Activated T-helper 1 cell treated with anti-CD3 and anti-CD28 coated beads, Interleukin-2, amount 50 U/mL, for 16 hours (primary cell): ENCODE results near the gene RAI1.

Experiments
- DNase-seq, 2 donors: peaks; one replicate each; pipeline ENCODE4 v3.0.0-alpha.2; 2020; ENCODE audit warnings: low read depth in 1 of 2, low spot score in 1 of 2

The RAI1 gene

GRCh38 chr17:17763734-17764133, 82.5 kb downstream of the RAI1 start:
- no peak for DNase-seq

DNA sequence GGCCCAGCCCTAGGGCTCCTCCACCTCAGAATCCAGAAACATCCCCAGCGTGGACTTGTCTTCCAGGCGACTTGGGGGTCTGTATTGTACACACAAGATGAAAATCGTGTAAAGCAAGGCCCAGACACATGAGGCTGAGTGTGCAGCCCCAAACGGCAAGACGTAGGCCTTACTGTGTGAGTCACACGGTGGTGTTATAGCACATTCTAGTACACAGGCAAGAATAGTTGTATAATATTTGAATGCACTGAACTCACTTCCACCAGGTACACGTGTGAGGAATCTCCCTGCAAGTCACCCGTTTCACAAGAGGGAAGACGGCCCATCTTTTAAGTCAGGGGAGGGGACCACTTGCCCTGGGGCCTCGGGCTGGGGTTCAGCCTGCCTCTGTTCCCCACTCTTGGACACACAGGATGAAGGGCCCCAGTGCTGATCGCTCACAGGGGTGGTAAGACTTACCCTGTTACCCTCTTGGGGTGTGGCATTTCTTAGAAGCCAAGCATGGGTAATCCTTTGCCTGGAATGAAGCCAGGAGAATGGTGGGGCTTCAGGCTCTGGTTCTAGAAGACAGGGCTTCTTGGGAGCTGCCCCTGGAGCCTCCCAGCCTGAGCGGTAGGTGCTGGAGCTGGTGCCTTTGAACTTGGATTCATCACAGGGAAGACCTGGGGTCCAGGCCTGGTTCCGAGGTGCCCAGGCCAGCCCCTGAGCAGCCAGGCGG, 84.3 kb downstream of the RAI1 start:
- no peak for DNase-seq

DNA sequence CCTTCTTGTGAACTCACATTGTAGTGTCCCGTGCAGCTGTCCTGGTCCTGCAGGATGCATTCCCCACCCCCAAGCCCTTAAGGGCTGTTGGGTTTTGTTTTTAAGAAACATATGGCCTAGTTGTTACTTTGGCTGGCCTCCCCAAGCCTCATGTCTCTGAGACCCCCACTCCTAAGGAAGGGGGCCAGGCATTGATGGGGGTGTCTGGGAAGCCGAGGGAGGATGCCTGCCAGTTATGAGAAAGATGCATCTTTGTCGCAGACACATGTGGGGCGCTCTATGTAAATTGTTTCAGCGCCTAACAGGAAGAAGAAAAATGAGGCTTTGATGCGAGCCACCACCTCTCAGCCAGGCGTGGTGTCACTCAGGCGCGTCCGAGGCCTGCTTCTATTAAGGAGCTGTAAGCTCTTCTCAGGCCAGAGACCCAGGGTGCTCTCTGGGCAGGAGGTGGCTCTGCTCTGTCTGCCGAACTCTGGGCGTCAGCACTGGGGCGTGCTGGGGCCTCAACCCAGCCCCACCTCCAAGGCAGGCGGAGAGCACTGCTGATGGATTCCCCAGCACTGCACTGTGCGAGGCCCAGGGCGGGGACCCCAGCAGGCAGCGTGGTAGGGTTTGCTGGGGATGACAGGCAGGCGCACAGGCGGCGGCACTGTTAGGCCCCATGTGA, 85.0 kb downstream of the RAI1 start:
- DNase-seq = no peak

GRCh38 chr17:17766744-17767120, 85.5 kb downstream of the RAI1 start:
- DNase-seq = no peak

GRCh38 chr17:17767154-17767869, 86.1 kb downstream of the RAI1 start:
- no peak for DNase-seq

DNA sequence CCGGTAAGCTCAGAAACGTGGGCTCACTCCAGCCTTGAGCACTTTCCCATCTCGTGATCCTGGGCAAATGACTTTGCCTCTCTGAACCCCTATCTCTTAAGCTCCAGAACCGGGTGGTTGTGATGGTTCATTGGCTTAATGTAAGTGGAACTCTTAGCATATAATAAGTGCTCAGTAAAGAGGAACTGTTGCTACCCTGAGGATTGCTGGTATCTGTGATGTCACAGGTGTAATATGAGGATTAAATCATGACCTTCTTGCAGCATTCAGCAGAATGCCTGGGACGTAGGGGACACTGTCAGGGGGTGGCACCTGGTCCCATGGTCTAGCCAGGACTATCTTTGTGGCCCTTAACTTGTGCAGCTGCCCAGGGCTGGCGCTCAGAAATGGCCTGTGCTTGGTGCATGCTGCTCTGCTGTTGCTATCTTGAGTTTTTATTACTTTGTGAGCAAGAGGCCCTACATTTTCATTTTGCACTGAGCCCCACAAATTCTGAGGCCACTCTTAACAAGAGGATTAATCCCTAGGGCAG, 86.7 kb downstream of the RAI1 start:
- no peak for DNase-seq

DNA sequence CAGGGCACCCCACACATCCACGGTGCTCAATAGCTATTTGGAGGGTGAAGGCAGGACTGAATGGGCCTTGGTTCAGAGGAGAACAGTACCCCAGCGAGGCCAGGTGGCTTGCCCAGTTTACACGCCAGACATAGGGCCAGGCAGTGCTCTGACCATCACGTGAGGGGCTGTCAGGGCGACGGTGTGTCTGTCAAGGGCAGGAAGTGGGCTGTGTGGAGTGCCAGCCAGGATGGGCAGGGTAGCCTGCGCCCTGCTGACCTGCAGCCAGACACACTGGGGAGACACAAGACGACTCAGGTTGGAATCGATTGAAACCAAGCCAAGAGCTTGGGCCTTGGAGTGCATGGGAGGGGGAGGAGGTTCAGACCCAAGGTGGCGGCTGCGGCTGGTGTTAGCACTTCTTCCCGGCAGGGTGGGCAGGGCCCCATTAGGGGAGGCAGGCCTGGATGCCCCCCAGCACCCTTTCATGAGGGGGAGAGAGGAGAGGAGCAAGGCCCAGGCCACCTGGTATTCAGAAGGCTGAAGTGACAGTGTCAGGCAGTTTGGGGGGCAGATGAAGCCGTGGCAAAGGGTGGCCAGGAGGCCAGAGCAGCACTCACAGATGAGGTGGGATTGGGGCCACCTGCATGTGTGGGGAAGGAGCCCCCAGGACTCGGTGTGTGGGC, 87.3 kb downstream of the RAI1 start:
- DNase-seq = no peak

GRCh38 chr17:17769869-17770631, 88.8 kb downstream of the RAI1 start:
- no peak for DNase-seq

- DNase-seq = no peak
Measured at GRCh38 chr17:17770632-17771044, 89.4 kb downstream of the RAI1 start.

DNA sequence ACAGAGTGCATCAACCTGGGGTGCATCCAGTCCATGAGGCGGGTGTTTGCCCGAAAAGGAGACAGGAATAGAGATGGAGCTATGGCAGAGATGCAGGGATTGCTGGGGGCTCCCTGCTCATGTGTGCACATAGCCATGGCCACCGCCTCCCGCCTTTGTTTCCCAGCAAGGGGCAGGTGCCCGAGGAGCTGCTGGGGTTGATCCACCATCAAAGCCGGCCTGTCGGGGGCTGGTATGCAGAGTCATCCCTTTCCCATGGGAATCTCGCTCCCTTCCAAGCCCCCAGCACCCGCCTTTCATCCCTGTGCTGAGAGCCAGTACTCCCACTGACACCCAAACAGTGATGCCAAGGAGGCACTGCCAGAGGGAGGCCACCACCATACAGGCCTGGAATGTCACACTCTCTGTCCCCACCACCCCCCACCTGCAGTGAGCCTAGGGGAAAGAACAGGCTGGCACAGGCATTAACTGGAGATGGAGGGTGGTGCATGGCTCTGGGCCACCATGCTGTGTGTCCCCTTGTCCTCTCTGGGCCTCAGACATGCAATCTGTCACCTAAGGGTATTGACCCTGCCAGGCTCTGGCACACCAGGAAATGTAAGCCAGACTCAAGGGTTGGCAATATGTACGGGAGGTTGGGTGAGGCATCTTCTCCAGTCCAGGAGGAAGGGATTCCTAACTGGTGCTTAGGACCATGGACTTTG, 90.4 kb downstream of the RAI1 start:
- DNase-seq = no peak

GRCh38 chr17:17772231-17772630, 91.0 kb downstream of the RAI1 start:
- no peak for DNase-seq

DNA sequence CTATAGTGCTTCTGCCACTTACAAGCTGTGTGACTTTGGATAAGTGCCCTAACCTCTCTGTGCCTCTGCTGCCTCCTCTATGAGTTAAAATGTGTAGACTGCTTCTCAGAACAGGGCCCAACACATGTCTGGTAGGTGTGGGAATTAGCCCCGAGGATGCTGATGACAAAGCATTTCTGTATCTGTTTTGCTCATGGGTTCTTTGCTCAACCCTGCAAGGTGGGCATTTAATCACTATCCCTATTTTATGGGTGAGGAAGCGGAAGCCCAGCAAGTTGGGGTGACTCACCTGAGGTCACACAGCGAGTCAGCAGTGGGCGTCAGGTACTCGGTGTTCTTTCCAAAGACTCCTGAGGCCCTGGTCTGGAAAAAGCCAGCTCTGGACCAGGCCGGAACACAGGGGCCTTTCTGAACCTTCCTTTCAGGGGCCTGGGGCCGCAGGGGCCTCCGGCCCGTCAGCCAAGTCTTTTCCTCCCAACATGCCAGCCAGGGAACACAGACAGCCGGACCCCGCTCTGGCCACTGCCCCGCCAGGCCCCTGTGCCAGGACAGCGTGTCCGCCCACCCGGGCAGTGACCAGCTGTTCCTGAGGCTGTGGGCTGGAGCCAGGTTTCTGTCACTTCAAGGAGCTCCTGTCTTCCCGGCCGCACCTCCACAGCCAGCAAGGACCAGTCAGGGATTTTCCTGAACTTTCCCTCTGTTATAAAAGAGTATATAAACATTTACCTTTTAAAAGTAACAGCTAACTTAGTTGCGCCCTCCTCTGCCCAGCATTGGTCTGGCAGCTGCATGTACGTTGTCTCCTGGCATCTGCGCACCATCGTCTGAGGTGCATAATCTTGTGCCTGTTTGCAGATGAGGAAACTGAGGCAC, 93.0 kb downstream of the RAI1 start:
- no peak for DNase-seq

GRCh38 chr17:17776889-17777288, 95.6 kb downstream of the RAI1 start:
- DNase-seq = no peak

- no peak for DNase-seq
Measured at GRCh38 chr17:17778308-17779014, 97.2 kb downstream of the RAI1 start.

DNA sequence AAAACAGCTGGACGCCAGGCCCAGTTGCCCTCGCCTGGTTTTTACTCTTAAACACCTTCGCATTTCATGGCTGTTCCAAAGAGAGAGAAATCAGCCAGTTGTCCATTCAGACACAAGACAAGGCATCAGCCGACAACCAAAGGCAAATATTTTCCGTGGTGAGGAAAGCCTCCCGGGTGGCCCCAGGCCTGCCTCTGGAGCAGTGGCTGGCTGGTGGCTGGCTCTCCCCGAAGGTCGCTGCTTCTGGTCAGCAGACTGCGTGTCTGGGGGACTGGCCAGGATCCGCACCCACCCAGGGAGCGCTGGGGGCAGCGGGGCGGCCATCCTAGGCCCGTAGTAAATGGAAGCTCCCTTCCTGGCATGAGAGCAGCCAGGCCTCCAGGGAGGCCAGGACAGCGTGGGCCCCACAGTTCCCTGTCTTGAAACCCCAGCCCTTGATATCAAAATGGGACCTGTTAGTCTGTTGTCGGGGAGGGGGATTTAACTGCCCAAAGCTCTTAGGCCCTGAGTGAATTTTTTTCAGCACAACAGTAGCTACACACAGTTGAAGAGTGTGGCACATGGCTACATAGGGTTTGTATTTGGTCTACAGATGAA, 97.9 kb downstream of the RAI1 start:
- DNase-seq = no peak

DNA sequence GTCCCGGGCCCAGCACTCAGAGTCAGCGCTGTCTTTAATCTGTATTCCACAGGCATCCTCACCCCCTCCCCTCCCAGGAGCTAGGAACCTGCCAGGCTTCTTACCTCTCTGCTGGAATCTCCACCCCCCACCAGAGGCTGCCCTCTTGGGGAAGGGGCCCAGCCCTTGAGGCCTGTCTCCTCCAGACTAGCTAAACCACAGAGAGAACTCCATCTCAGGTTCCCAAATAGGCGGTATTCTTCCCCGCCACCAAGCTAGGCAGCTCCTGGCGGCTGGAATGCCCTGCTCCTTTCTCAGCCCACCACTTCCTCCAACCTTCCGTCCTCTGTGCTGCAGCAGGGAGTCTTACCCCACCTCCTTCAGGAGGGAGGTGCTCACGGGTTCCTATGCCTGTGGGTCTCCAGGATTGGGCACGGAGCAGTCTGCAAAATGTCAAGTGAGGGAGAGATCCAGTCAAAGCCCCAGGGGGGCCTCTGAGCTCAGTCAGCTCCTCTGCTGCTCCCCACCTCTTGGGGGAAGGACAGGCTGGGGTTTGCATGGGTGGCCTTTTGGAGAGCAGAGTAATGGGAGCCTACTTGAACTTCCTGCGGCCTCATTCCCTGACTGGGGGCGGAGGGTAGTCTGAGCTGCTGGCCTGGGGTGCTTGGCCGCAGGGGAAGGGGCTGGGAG, 99.8 kb downstream of the RAI1 start:
- DNase-seq = no peak
